Gastroesophageal sphincter (tissue), 4 donors: ENCODE results near the gene MAFG. TPM values are rescaled to one million over a fixed set of nuclear protein-coding genes. Genes with fewer than 3 reads are reported as not detected.

Source experiments
- ATAC-seq: fragments of 150-250 bp; one replicate; pipeline ENCODE4 v1.9.1; 2016; ENCODE audit warnings: mild to moderate bottlenecking, moderate library complexity
- H3K27ac ChIP-seq, 4 donors: fragments of 200-600 bp; sonication (generic) in 3 of 4; 1 replicate in 3 of 4; 2 replicates in 1 of 4; pipeline ENCODE4 v1.5.1; 2016 to 2019
- H3K27me3 ChIP-seq: fragments of 200-600 bp; sonication (generic); one replicate; pipeline ENCODE4 v1.5.1; 2019
- H3K36me3 ChIP-seq, 2 donors: fragments of 200-600 bp; sonication (generic); one replicate each; pipeline ENCODE4 v1.5.1; 2019; ENCODE audit warnings: control low read depth in 1 of 2
- H3K4me1 ChIP-seq, 3 donors: fragments of 200-600 bp; sonication (generic); 1 replicate in 2 of 3; 2 replicates in 1 of 3; pipeline ENCODE4 v1.5.1; 2016 to 2019; ENCODE audit warnings: control low read depth in 2 of 3
- H3K4me3 ChIP-seq, 2 donors: fragments of 200-600 bp; sonication (generic); one replicate each; pipeline ENCODE4 v1.5.1; 2019; ENCODE audit warnings: mild to moderate bottlenecking in 1 of 2, moderate library complexity in 1 of 2
- H3K9me3 ChIP-seq, 3 donors: fragments of 200-600 bp; sonication (generic); one replicate each; pipeline ENCODE4 v1.5.1; 2017 to 2019; ENCODE audit warnings: control low read depth in 2 of 3
- CTCF ChIP-seq, 4 experiments: fragments of 200-600 bp in 2 of 4; fragments of 450-650 bp in 2 of 4; sonication (generic) in 1 of 4; IDR thresholded peaks; one replicate each; pipeline ENCODE4 v1.5.1; 2017 to 2019; ENCODE audit warnings: antibody characterized with exemption in 4 of 4, mild to moderate bottlenecking in 2 of 4, moderate library complexity in 2 of 4
- EP300 ChIP-seq: sonication (generic); formaldehyde crosslinking; IDR thresholded peaks from one replicate; pipeline ENCODE4 v1.6.1; 2017; ENCODE audit warnings: antibody characterized with exemption, mild to moderate bottlenecking
- POLR2A ChIP-seq, 2 donors: fragments of 450-650 bp; IDR thresholded peaks; one replicate each; pipeline ENCODE4 v1.6.1; 2017; ENCODE audit warnings: antibody characterized with exemption in 2 of 2, mild to moderate bottlenecking in 2 of 2, moderate library complexity in 1 of 2
- POLR2AphosphoS5 ChIP-seq: sonication (generic); formaldehyde crosslinking; IDR thresholded peaks from one replicate; pipeline ENCODE4 v1.6.1; 2017; ENCODE audit warnings: antibody characterized with exemption
- WGBS, 2 donors: methylation state at CpG; one replicate each; pipeline ENCODE4 v1.1.5; 2018; ENCODE audit warnings: low coverage in 1 of 2; 5-methylcytosine and 5-hydroxymethylcytosine counted together
- total RNA-seq, 4 donors: library from RNA; depleted of rRNA; stranded (reverse); fragments of >200 nt; gene quantifications; one replicate each; pipeline ENCODE4 v1.1.0, GENCODE V29; 2016

MAFG gene
- total RNA-seq, 4 donors from 2014 or later = 18.8 to 39.3 (median 25.3) TPM

- peaks cover 24% of the 10 kb centered on the region for H3K27me3 ChIP-seq
- WGBS, 2 donors = 76 to 92% methylated on average over 2 to 9 of the region's 18 CpGs
These were observed 27.2 kb downstream of the MAFG start for GRCh38 chr17:81900181-81900820.

GRCh38 chr17:81899514-81900166 is 27.9 kb downstream of the MAFG start:
- peaks cover 0 to 77% of the 10 kb centered on the region in 2 donors for H3K36me3 ChIP-seq
- H3K27me3 ChIP-seq = peaks cover 24% of the 10 kb centered on the region
- H3K4me3 ChIP-seq = no peak overlapping the region
- no peak overlapping the region for H3K27ac ChIP-seq
- no peak for ATAC-seq
- TF ChIP-seq CTCF (IDR thresholded peaks at IDR 0.05) (no peak), EP300 (no peak), POLR2AphosphoS5 (no peak), POLR2A (IDR thresholded peaks at IDR 0.05) (no peak)
- H3K4me1 ChIP-seq = peaks cover 0 to 20% (median 11%) of the 10 kb centered on the region in 3 donors
- 60% methylated on average over 1 of the region's 22 CpGs; no CpG with 5 or more reads in 1 of the 2 donors for WGBS, 2 donors
- H3K9me3 ChIP-seq = no peaks in the 10 kb centered on the region

More at GRCh38 chr17:81900181-81900820, 27.2 kb downstream of the MAFG start:
- no peak overlapping the region for H3K4me3 ChIP-seq
- H3K27ac ChIP-seq = no peak overlapping the region
- H3K4me1 ChIP-seq = peaks cover 0 to 20% (median 11%) of the 10 kb centered on the region in 3 donors
- peaks cover 0 to 77% of the 10 kb centered on the region in 2 donors for H3K36me3 ChIP-seq
- ATAC-seq = no peak
- TF ChIP-seq CTCF (IDR thresholded peaks at IDR 0.05) (no peak), EP300 (no peak), POLR2AphosphoS5 (no peak), POLR2A (IDR thresholded peaks at IDR 0.05) (no peak)
- H3K9me3 ChIP-seq = no peaks in the 10 kb centered on the region

GRCh38 chr17:81898885-81899284 is 28.6 kb downstream of the MAFG start:
- Histone ChIP-seq H3K27ac (no peak overlapping the region), H3K4me1 (peaks cover 0 to 20% (median 11%) of the 10 kb centered on the region in 3 donors), H3K9me3 (no peaks in the 10 kb centered on the region), H3K36me3 (peaks cover 0 to 77% of the 10 kb centered on the region in 2 donors), H3K4me3 (no peak overlapping the region), H3K27me3 (peaks cover 24% of the 10 kb centered on the region)
- TF ChIP-seq POLR2A (IDR thresholded peaks at IDR 0.05) (no peak), CTCF (IDR thresholded peaks at IDR 0.05) (no peak), EP300 (no peak)
- 67% methylated on average over 1 of the region's 9 CpGs; no CpG with 5 or more reads in 1 of the 2 donors for WGBS, 2 donors
- no peak for ATAC-seq

GRCh38 chr17:81898029-81898866 is 29.3 kb downstream of the MAFG start:
- H3K27ac ChIP-seq = no peak overlapping the region

More at GRCh38 chr17:81898029-81898866, 29.3 kb downstream of the MAFG start:
- H3K4me1 ChIP-seq = peaks cover 0 to 24% (median 11%) of the 10 kb centered on the region in 3 donors
- H3K9me3 ChIP-seq = no peaks in the 10 kb centered on the region
- H3K4me3 ChIP-seq = no peak overlapping the region
- TF ChIP-seq POLR2AphosphoS5 (no peak), EP300 (no peak), CTCF (IDR thresholded peaks at IDR 0.05) (no peak), POLR2A (IDR thresholded peaks at IDR 0.05) (no peak)
- peaks cover 0 to 75% of the 10 kb centered on the region in 2 donors for H3K36me3 ChIP-seq
- ATAC-seq = no peak
- peaks cover 24% of the 10 kb centered on the region for H3K27me3 ChIP-seq
- 70 to 74% methylated on average over 6 to 9 of the region's 19 CpGs for WGBS, 2 donors
